HG03066 (cell line): ENCODE results near the gene ZCCHC24.

ENCODE experiments used
- ATAC-seq: cut with Tn5 transposase; IDR thresholded peaks from one replicate; pipeline ENCODE4 v1.9.1; 2021; ENCODE audit warnings: low read depth; ENCODE audit not compliant: unreplicated experiment

ZCCHC24 gene

DNA sequence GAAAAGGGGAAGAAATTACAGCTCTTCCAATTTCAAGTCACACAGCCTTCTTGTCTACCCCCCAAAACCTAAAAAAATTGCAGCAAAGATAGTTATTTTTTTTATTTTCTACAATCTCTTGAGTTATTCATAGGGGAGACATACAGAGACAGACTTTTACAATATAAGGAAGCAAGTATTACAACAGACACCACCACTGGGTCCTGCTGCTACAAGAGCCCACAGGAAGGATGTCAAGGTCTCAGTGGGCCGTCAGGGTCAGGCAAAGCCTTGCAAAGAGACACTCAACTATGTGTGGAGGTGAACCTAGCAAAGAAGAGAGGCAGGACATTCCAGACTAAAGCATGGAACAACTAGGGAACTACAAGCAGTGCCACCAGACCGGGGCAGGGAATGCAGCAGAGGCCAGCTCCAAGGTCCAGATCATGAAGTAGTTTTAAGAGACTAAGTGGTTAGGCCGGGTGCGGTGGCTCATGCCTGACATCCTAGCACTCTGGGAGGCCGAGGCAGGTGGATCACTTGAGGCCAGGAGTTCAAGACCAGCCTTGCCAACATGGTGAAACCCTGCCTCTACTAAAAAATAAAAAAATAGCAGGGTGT is 28.2 kb upstream of the ZCCHC24 start:
- ATAC-seq, result no peak

DNA sequence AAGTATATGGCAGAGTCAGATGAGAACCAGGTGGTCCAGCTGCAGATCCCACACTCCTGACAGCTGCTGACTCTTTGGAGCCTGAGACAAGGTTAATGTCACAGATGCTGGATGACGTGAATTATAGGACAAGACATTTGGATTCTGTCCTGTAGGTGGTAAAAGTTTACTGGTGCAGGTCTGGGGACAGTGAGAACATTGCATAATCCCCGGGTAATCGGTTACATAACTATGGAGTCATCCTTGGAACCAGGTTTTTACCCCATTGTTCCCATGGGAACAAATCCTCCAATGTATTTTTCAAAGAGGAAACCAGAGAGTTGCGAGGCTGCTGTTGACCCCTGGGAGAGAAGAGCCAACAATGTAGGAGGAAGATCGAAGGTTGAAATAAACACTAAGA is 27.5 kb upstream of the ZCCHC24 start:
- no peak for ATAC-seq

DNA sequence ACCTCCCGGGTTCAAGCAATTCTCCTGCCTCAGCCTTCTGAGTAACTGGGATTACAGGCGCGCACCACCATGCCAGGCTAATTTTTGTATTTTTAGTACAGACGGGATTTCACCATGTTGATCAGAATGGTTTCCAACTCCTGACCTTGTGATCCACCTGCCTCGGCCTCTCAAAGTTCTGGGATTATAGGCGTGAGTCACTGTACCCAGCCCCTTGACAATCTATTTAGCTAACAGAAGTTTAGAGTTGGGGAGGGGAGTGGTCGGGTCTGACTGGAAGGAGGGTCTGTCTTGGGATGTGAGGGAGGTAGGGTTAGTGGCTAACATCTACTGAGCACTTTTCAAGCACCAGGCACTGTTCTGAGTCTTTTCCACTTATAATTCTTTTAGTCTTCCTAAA is 27.0 kb upstream of the ZCCHC24 start:
- no peak for ATAC-seq

DNA sequence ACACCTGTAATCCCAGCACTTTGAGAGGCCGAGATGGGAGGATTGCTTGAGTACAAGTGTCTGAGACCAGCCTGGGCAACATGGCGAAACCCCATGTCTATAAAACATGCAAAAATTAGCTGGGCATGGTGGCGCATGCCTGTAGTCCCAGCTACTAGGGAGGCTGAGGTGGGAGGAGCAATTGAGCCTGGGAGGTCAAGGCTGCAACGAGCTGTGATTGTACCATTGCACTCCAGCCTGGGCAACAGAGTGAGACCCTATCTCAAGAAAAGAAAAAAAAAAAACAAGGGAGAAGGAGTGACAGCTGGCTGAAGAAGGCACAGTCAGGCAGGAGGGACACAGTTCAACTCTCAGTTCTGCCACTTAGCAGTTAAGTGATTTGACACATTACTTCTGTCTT is 26.4 kb upstream of the ZCCHC24 start:
- no peak for ATAC-seq

DNA sequence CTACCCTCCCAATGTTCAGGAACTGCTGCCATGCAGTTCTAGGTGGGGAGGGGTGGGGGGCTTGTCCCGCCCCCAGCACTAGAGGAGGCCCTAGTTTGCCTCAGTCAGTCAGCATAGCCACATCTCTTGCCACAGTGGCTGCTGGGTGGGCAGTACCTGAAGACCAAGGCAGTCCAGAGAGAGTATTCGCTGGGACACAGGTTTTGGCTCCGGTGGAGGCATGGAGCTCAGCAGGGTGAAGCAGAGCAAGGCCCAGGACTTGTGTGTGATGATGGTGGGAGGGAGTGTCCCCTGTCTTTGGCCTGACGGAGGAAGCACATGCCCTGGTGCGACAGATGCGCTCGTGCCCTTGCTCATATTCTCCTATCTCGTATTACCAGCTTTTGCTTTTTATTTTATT is 24.7 kb upstream of the ZCCHC24 start:
- no peak for ATAC-seq

DNA sequence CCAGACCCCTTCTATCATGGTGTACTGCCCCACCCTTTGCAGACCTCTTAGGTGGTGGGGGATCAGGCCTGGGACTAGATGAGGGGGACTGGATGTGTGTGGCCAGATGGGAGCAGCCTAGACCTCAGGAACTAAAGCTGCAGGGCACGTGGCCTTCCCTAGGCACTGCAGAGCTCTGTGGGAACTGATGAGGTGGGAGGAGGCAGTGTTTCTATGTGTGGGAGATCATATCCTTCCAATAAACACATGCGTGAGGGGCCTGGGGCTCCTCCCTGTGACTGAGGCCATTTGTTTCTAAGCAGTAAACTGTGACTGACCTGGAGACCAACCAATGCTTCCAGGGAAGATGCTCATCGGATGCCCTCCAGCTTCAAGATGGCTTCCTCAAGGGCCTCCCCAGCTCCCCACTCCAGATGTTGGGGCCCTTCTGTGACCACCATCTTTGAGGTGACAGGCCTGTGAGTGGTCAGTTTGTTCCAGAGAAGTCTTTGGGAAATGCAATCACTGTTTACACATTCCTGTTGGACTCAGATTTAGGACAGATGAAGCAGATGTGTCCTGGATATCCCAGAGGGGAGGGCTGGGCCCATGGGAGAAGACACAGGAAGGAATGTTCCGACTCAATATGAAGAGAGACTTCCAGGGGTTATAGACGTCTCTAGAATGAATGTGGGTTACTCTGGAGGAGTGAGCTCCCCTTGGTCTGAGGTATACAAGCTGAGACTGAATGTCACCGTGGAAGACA is 23.6 kb upstream of the ZCCHC24 start:
- no peak for ATAC-seq

DNA sequence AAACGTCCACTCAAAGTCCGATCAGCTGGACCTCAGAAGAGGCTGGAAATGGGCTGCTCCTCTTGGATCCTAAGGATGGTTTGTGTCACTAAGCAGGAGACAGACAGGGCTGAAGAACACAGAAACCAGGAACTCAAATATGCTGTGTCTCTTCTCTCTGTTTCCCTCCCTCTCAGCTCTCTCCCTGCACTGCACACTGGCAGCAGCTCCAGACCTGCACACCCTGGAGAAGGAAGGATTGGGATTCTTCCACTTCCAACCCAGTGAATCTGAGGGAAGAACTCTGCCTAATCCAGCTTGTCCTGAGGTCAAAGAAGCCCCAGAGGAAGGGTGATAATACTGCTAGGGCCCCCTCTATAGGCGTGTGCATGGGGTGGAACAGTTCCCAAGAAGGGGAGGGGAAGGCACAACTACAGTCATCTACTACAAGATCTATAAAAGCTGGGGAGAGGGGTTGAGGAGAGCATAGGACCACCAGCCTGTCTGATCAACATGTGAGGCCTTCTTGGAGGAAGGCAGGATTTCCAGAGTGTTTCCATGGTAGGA is 22.7 kb upstream of the ZCCHC24 start:
- no peak for ATAC-seq

DNA sequence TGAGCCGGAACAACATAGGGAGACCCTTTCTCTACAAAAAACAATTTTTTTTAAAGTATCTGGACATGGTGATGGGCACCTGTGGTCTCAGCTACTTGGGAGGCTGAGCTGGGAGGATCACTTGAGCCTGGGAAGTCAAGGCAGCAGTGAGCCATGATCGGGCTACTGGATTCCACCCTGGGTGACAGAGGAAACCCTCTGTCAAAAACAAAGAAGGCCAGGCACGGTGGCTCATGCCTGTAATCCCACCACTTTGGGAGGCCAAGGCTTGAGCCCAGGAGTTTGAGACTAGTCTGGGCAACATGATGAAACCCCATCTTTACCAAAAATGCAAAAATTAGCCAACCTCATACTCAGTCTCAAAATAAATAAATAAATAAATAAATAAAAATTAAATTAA is 19.9 kb upstream of the ZCCHC24 start:
- no peak for ATAC-seq

DNA sequence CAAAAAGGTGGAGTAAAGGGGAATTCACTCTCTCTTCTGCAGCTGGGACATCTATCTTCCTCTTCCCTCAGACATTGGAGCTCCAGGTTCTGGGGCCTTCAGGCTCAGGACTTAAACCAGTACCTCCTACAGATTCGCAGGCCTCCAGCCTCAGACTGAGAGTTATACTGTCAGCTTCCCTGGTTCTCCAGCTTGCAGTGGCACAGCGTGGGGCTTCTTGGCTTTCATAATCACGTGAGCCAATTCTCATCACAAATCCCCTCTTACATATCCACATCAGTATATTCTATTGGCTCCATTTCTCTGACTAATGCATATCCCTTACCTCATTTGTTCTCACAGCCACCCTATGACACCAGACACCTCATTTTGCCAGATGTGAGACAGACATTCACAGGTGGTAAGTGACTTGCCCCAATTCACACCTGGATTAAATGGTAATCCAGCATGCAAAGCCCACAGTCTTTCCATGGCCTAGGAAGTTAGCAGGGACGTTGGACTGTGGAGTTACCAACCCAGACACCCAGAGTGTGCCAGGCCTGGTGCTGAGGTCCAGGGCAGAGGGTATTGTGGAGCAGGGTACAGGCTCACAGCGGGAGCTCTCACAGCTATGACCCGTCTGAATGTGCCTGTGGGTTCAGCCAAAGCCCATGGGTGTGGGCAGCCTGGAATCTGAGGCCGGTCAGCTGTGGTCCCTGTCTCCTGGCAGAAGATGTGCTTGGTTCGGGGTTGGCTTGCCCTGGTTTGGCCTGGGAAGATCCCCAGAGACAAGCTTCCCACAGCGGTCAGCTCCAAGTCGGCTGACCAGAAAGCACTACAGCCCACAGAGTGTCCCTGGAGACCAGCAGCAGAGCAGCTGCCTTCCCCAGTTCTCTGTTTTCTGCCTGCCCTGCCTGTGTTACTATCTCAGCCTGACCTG is 18.4 kb upstream of the ZCCHC24 start:
- ATAC-seq, result no peak

DNA sequence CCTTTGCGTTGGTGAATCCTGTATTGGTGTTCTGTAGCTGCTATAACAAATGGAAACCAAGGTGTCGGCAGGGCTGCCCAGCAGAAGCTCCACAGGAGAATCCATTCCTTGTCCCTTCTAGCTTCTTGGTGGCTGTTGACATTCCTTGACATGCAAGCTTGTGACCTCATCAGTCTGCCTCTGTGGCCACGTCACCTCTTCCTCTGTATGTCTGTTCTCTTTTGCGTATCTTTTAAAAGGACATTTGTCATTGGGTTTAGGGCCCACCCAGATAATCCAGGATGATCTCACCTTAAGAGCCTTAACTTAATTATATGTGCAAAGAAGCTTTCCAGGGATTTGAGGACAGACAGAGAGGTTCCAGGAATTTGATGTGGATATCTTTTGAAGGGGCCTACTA is 15.3 kb upstream of the ZCCHC24 start:
- ATAC-seq, result no peak

DNA sequence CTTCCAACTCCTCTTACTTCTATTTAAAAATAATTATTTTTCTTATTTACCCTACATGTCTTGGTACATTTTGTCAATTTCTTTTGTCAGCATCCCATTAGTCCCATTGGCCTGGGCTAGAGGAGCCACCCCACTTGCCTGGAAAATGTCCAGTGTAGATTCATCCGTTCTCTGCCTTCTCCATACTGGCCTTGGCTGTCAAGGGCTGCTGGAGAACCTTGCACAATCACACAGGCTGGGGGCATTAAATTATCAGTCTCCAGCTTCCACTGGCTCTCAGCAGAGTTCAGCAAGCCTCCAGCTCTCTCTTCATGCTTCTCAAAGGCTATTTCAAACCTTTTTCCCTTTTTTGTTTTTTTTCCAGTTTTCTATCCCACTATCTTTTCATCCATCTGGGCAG is 13.8 kb upstream of the ZCCHC24 start:
- ATAC-seq, result no peak

DNA sequence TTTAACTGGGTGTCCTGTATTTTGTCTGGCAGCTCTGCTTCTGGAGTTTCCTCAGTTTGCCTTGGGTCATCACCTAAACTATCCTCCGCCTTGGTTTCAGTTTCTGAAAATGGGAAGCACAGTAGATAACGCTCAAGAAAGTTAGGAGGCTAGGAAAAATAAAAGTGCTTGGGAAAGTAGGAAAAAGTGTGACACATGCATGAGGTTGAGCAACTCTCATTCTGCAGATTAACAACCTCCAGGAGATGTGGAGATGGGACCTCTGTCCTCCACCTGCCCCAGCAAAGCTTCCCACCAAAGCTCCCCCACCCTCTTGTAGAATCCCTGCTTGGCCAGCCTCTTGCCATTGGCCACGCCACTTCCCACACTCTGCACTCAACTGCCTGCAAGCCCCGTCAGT is 13.1 kb upstream of the ZCCHC24 start:
- no peak for ATAC-seq

DNA sequence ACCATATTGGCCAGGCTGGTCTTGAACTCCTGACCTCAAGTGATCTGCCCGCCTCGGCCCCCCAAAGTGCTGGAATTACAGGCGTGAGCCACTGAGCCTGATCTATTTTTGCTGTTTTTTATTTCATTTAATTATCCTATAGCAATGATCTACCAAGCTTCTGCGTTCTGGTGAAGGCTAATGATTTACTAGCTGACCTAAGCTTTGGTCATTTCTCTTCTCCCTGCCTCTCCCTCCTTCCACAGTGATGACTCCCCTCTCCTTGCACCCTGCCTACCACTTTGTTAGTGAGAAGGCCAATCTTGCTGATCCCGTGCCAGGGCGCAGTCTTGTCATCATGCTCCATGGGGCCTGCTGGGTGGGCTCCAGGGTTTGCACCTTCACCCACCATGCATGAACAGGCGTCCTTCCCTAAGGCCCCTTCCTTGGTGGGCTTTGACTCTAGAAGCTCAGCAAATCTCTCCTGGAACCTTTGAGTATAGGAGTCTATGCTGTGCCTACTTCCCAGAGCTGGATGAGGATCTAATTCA is 11.9 kb upstream of the ZCCHC24 start:
- ATAC-seq, result no peak

DNA sequence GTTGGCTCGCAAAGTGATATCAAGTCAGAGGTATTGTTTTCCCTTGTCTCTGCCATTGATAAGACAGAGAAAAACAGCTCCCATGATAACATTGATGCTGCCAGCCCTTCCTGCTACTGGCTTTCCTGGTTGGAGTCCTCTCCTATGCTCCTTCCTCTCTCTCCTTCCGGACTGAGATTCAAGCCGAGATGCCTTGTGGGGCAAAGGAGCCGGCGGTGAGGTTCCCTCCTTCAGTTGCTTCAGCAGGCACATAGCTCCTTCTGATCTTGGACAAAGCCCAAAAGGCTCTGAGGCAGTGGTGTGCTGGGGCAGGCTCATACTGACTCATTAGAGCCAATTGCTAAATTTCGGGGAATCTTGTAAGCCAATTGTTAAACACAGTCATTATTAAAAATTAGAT is 8.8 kb upstream of the ZCCHC24 start:
- ATAC-seq, result no peak

DNA sequence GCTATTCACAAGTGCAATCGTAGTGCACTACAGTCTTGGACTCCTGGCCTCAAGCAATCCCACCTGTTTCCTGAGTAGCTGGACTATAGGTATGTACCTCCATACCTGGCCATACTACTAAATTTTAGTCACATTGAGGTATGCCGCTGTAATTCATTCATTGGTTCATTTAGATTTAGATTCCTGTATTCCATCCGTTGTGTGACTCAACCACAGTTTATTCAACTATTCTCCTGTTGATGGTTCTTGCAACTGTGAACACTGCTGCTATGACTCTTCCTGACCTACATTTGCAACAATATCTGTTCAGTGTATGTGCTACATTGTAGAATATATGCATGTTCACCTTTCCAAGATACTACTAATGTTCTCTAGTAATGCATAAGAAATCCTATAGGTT is 8.0 kb upstream of the ZCCHC24 start:
- ATAC-seq, result no peak

DNA sequence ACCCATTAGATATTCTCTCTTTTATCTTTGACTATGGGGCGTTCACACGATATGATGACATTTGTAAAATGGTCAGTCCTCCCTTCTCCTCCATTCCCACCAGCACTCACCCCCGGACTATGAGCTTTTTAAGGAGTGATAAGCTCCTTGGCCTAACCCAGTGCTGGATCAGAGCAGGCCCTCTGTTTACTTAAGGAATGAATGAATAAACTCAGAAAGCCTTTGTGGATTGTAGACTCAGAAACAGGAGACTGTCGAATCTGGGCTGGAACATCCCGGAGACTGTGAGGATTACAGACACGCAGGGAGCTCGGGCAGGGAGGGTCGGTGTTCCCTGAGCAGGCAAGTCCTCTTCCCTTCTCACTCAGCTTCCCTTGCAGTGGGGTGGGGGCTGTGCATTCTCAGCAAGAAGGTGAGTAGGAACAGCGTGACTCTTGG is 6.8 kb upstream of the ZCCHC24 start:
- no peak for ATAC-seq

DNA sequence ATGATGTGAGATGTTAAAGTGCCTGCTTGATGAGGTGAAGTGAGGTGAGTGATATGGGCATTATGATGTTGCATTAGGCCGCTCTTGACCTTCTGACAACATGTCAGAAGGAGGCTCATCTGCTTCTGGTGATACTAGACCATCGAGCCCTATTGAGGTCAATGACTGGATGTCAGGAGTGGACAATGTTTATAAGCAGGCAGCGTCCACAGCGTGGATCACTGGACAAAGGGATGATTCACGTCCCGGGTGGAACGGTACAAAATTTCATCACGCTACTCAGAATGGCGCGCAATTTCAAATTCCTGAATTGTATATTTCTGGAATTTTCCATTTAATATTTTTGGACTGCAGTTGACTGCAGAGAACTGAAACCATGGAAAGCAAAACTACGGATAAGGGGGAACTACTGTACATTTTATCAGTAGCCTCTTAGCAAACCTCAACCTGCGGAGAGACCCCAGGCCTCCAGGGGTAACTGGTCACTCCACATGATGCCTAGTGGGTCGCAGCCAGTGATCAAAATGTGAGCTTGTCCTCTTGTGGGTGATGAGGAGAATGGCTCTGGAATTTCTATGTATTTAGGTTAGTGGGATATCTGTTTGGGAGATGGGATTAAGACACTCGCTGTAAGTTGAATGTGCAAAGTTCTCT is 5.7 kb upstream of the ZCCHC24 start:
- no peak for ATAC-seq

DNA sequence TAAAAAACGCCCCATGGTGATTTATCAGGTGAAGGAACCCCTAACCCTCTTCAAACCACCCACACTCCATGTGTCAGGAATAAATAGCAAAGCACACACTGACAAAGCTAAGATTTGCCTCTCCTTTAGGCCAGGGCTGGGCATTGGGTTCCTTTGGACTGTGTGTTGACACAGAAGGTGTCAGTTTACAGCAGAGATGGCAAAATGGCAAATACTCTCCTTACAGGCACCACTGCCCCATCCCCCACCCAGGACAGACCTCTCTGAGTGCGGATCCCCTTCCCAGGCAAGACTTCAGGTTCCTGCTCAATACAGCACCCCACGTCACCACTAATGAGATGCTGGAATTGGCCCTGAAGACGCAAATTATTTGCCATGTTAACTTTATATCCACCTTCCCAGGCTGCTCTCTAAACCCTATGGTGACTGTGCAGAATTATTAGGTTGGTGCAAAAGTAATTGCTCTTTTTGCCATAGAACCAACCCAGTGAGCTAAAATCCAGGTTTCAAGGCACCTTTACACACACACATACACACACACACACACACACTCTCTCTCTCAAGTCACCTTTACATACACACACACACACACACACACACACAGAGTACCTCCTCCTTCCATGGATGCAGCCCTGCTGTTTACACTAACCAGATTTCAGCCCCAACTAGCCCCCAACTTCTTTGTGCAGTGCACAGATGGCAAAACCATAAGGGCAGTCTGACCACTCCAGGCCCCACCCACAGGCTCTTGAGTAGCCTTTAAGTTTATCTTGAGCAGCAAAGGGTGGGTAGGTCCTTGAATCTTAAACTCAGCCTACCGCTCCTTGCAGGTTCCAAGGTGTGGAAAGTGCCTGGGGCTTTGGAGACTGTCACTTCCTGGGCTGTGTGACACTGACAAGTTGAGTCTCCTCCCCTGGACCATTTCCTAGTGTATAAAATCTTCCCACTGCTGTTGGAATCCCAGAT is 4.0 kb upstream of the ZCCHC24 start:
- no peak for ATAC-seq

DNA sequence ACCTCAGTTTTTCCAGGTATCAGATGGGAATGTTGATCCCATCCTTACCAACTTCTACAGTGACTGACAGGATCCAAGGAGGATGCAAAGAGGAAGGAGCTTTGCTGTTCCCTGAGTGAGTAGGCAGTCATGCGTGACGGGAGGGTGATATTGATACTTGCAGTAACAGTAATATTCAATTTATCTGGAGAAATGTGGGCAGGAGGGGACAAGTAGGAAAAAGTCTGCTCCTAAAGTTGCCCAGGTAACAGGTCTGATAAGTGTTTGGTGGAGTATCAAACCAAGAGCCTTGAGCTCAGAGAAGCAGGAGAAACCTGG is 3.3 kb upstream of the ZCCHC24 start:
- ATAC-seq, result no peak
